Endodermal cell (in vitro differentiated cells): Measurements from ENCODE around the gene LILRB5. TPM values are rescaled to one million over a fixed set of nuclear protein-coding genes. Genes with fewer than 3 reads are reported as not detected.
A peak's percentile ranks its signal among the peaks of the same experiment; 100 is the strongest.

Source experiments
- DNase-seq: peaks from one replicate; pipeline ENCODE4 v3.0.0-alpha.2; 2017
- H3K27ac ChIP-seq: 2 replicates; pipeline ENCODE4 v1.5.1; 2013; ENCODE audit warnings: mild to moderate bottlenecking, low read depth, low read length, moderate library complexity
- H3K27me3 ChIP-seq: 2 replicates; pipeline ENCODE4 v1.6.1; 2013; ENCODE audit warnings: mild to moderate bottlenecking, low read length, moderate library complexity; ENCODE audit not compliant: insufficient read depth, control insufficient read depth, poor library complexity, severe bottlenecking
- H3K36me3 ChIP-seq: 2 replicates; pipeline ENCODE4 v1.7.0; 2013; ENCODE audit warnings: mild to moderate bottlenecking, low read length, moderate library complexity; ENCODE audit not compliant: control insufficient read depth, insufficient read depth
- H3K4me1 ChIP-seq: one replicate; pipeline ENCODE4 v1.7.0; 2013; ENCODE audit warnings: low read length; ENCODE audit not compliant: control insufficient read depth, insufficient read depth
- H3K4me3 ChIP-seq: 2 replicates; pipeline ENCODE4 v1.5.1; 2013; ENCODE audit warnings: mild to moderate bottlenecking, low read length, moderate library complexity
- H3K9ac ChIP-seq: 2 replicates; pipeline ENCODE4 v1.6.1; 2013; ENCODE audit warnings: mild to moderate bottlenecking, low read length, moderate library complexity; ENCODE audit not compliant: poor library complexity, severe bottlenecking; ENCODE audit errors: extremely low read depth
- H3K9me3 ChIP-seq: 2 replicates; pipeline ENCODE4 v1.6.1; 2013; ENCODE audit warnings: mild to moderate bottlenecking, low read length, moderate library complexity; ENCODE audit not compliant: control insufficient read depth
- H3K27ac Mint-ChIP-seq: 2 replicates; pipeline ENCODE4 v1.8.0; 2020; ENCODE audit warnings: mixed read lengths
- H3K27me3 Mint-ChIP-seq: 2 replicates; pipeline ENCODE4 v1.8.0; 2021; ENCODE audit warnings: mild to moderate bottlenecking, mixed read lengths; ENCODE audit not compliant: insufficient read depth
- H3K36me3 Mint-ChIP-seq: 2 replicates; pipeline ENCODE4 v1.8.0; 2020; ENCODE audit warnings: low read depth, mixed read lengths
- H3K4me1 Mint-ChIP-seq: 2 replicates; pipeline ENCODE4 v1.8.0; 2020; ENCODE audit warnings: mixed read lengths
- H3K4me3 Mint-ChIP-seq: 2 replicates; pipeline ENCODE4 v1.8.0; 2020; ENCODE audit warnings: mild to moderate bottlenecking, moderate library complexity, mixed read lengths
- H3K9me3 Mint-ChIP-seq: 2 replicates; pipeline ENCODE4 v1.8.0; 2020; ENCODE audit warnings: mild to moderate bottlenecking, mixed read lengths
- CTCF ChIP-seq: fragments of 200-600 bp; sonication (generic); conservative IDR thresholded peaks from 2 replicates; pipeline ENCODE4 v1.5.0; 2021; ENCODE audit warnings: antibody characterized with exemption, mild to moderate bottlenecking
- WGBS, 2 experiments: methylation state at CpG; one replicate each; pipeline versions ENCODE4 v1.1.5 to v1.1.7; 2013; ENCODE audit warnings: missing lambda C conversion rate in 2 of 2, mixed read lengths in 1 of 2; ENCODE audit not compliant: insufficient coverage in 1 of 2, insufficient read length in 1 of 2; 5-methylcytosine and 5-hydroxymethylcytosine counted together
- total RNA-seq, 2 donors: library from RNA; stranded (reverse); fragmentation: NEBNext Ultra II Directional in 1 of 2; extraction: Animal tissue kit (Norgen Biotek cat#: 25700) in 1 of 2; gene quantifications; 2 replicates in 1 of 2; 3 replicates in 1 of 2; pipeline ENCODE4 v1.2.1, GENCODE V29; 2021

The LILRB5 gene
- total RNA-seq, 2 donors from 2014 or later = not detected

- Mint-ChIP-seq H3K4me1 (no peaks in the 10 kb centered on the region), H3K36me3 (no peaks in the 10 kb centered on the region), H3K9me3 (no peaks in the 10 kb centered on the region), H3K27ac (no peak overlapping the region), H3K27me3 (peaks cover 5% of the 10 kb centered on the region), H3K4me3 (no peak overlapping the region)
- Histone ChIP-seq H3K4me3 (no peak overlapping the region), H3K9me3 (no peaks in the 10 kb centered on the region), H3K4me1 (no peaks in the 10 kb centered on the region), H3K27ac (no peak overlapping the region), H3K27me3 (no peaks in the 10 kb centered on the region), H3K9ac (no peak overlapping the region), H3K36me3 (no peaks in the 10 kb centered on the region)
- peak; percentile 51 for DNase-seq
- TF ChIP-seq CTCF = no peak
- 84 to 90% methylated on average over 14 to 26 of the region's 26 CpGs for WGBS, 2 experiments
These were observed 1.8 kb downstream of the LILRB5 start for GRCh38 chr19:54255105-54255775.

- H3K9ac ChIP-seq = no peak overlapping the region
- Mint-ChIP-seq H3K36me3 (no peaks in the 10 kb centered on the region), H3K27me3 (peaks cover 9% of the 10 kb centered on the region), H3K4me3 (no peak overlapping the region), H3K27ac (no peak overlapping the region), H3K9me3 (no peaks in the 10 kb centered on the region), H3K4me1 (no peaks in the 10 kb centered on the region)
- H3K27ac ChIP-seq = no peak overlapping the region
- no peaks in the 10 kb centered on the region for H3K27me3 ChIP-seq
- TF ChIP-seq CTCF = no peak
- H3K9me3 ChIP-seq = no peaks in the 10 kb centered on the region
- H3K4me1 ChIP-seq = no peaks in the 10 kb centered on the region
- H3K36me3 ChIP-seq = no peaks in the 10 kb centered on the region
- DNase-seq = peak; percentile 59
- WGBS, 2 experiments = 87 to 91% methylated on average over 4 to 17 of the region's 17 CpGs
- no peak overlapping the region for H3K4me3 ChIP-seq
These were observed 2.7 kb downstream of the LILRB5 start for GRCh38 chr19:54254195-54254906.

GRCh38 chr19:54253331-54254194, 3.5 kb downstream of the LILRB5 start:
- H3K27me3 Mint-ChIP-seq = peaks cover 9% of the 10 kb centered on the region
- peak; percentile 32 for DNase-seq
- no peaks in the 10 kb centered on the region for H3K27me3 ChIP-seq
- no peaks in the 10 kb centered on the region for H3K4me1 ChIP-seq
- no peak overlapping the region for H3K27ac ChIP-seq
- no peaks in the 10 kb centered on the region for H3K9me3 Mint-ChIP-seq
- H3K9ac ChIP-seq = no peak overlapping the region
- no peaks in the 10 kb centered on the region for H3K4me1 Mint-ChIP-seq
- no peaks in the 10 kb centered on the region for H3K9me3 ChIP-seq
- H3K36me3 Mint-ChIP-seq = no peaks in the 10 kb centered on the region
- TF ChIP-seq CTCF = no peak
- WGBS, 2 experiments = 81 to 89% methylated on average over 12 to 23 of the region's 23 CpGs
- H3K36me3 ChIP-seq = no peaks in the 10 kb centered on the region
- H3K27ac Mint-ChIP-seq = no peak overlapping the region
- no peak overlapping the region for H3K4me3 Mint-ChIP-seq
- H3K4me3 ChIP-seq = no peak overlapping the region
